AG04450 (cell line): ENCODE data around the gene WNK2. TPM values are rescaled to one million over a fixed set of nuclear protein-coding genes. Genes with fewer than 3 reads are reported as not detected.
A peak's percentile ranks its signal among the peaks of the same experiment; 100 is the strongest.

Source experiments
- CTCF ChIA-PET: fragments of 300-600, 350-600 bp; formaldehyde crosslinking; extraction: SDS; loops from one replicate; lab custom pipeline; 2022; ENCODE audit warnings: antibody characterized with exemption, inconsistent platforms; lab: Charles Lee
- POLR2A ChIA-PET: fragments of 350-600 bp; formaldehyde crosslinking; extraction: SDS; loops from one replicate; lab custom pipeline; 2021; ENCODE audit warnings: antibody characterized with exemption, inconsistent platforms; lab: Yijun Ruan, JAX
- DNase-seq: peaks from one replicate; pipeline ENCODE4 v3.0.0-alpha.2; 2011; ENCODE audit warnings: low read depth, low spot score
- H3K27ac ChIP-seq: one replicate; pipeline ENCODE4 v1.5.1; 2012; ENCODE audit warnings: low read depth, low read length, control low read depth
- H3K27me3 ChIP-seq: one replicate; pipeline ENCODE4 v1.6.0; 2012; ENCODE audit warnings: low read length; ENCODE audit not compliant: control insufficient read depth, insufficient read depth
- H3K4me3 ChIP-seq: 2 replicates; pipeline ENCODE4 v1.5.1; 2011; ENCODE audit warnings: mild to moderate bottlenecking, low read depth, low read length, control low read depth
- H3K9me3 ChIP-seq: 2 replicates; pipeline ENCODE4 v1.5.1; 2012; ENCODE audit warnings: low read length; ENCODE audit not compliant: control insufficient read depth, insufficient read depth
- polyA plus RNA-seq: library from polyadenylated mRNA; depleted of rRNA; stranded (reverse); fragments of >200 nt; gene quantifications from 2 replicates; pipeline ENCODE4 v1.2.3, GENCODE V29; 2011
- TF ChIP-seq, protein P1 (sequence below): IDR thresholded peaks from 2 replicates; pipeline ENCODE4 v1.5.1; 2011; ENCODE audit warnings: low read depth, low read length, control low read depth, inconsistent platforms

The WNK2 gene
- polyA plus RNA-seq, 1 experiment: not detected

DNA sequence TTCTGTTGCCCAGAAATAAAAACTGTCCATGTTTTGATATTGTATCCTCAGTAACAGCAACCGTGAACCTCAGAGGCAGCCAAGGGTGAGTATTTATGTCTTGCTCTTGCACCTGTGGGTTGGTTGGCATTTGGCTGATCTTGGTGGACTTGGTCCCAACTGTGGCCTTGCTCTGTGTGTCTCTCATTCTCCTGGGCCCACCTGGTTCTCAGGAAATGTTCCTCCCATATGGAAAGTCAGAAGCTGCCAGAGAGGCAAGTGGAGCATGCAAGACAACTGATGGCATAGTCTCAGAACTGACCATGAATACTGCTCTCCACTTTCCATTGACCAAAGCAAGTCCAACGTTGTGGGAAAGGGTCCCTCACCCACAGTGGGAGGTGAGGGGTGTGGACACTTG, 36.3 kb upstream of the WNK2 start:
- CTCF ChIA-PET: no interaction called here
- H3K27me3 ChIP-seq: peaks cover 2% of the 10 kb centered on the region
- H3K4me3 ChIP-seq: no peak overlapping the region
- POLR2A ChIA-PET: no interaction called here
- no peak overlapping the region for H3K27ac ChIP-seq
- TF ChIP-seq, protein P1, sequence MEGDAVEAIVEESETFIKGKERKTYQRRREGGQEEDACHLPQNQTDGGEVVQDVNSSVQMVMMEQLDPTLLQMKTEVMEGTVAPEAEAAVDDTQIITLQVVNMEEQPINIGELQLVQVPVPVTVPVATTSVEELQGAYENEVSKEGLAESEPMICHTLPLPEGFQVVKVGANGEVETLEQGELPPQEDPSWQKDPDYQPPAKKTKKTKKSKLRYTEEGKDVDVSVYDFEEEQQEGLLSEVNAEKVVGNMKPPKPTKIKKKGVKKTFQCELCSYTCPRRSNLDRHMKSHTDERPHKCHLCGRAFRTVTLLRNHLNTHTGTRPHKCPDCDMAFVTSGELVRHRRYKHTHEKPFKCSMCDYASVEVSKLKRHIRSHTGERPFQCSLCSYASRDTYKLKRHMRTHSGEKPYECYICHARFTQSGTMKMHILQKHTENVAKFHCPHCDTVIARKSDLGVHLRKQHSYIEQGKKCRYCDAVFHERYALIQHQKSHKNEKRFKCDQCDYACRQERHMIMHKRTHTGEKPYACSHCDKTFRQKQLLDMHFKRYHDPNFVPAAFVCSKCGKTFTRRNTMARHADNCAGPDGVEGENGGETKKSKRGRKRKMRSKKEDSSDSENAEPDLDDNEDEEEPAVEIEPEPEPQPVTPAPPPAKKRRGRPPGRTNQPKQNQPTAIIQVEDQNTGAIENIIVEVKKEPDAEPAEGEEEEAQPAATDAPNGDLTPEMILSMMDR: no peak
- DNase-seq: no peak
- H3K9me3 ChIP-seq: peaks cover 7% of the 10 kb centered on the region

DNA sequence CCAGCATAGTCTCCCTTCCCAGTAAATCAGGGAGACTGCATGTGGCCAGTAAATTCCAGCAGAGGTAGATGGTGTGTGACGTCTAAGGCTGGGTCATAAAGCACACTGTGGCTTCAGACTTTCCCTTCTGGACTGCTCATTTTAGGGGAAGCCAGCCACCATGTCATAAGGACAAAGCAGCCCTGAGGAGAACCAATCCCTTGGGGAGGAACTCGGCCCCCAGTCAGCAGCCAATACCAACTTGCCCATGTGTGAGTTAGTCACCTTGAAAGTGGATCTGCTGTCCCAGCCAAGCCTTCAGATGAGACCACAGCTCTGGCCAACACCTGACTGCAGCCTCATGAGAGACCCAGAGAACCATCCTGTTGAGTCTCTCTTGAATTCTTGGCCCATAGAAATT, 35.2 kb upstream of the WNK2 start:
- no peak for DNase-seq
- peaks cover 2% of the 10 kb centered on the region for H3K27me3 ChIP-seq
- ChIA-PET CTCF (no interaction called here), POLR2A (no interaction called here)
- H3K9me3 ChIP-seq: peaks cover 7% of the 10 kb centered on the region
- TF ChIP-seq, protein P1: no peak
- no peak overlapping the region for H3K27ac ChIP-seq
- H3K4me3 ChIP-seq: no peak overlapping the region

DNA sequence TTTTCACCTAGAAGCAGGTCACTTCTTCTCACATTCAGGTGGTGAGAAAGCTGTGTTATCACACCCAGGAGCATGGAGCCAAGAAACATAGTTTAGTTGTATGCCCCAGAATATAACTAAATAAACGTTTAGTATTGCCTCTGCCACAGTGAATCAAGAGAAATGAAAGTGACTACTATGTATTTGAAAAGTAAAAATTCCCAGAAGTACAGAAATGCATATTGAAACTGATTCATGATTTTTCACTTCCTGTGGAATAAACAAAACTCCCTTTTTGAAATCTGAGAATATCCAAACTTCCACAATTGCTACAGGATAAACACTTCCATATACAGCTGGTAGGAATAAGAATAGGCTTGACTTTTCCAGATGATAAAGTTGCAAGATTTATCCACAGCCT, 34.6 kb upstream of the WNK2 start:
- ChIA-PET POLR2A (no interaction called here), CTCF (no interaction called here)
- Histone ChIP-seq H3K9me3 (peaks cover 7% of the 10 kb centered on the region), H3K27me3 (peaks cover 2% of the 10 kb centered on the region), H3K4me3 (no peak overlapping the region), H3K27ac (no peak overlapping the region)
- TF ChIP-seq, protein P1: no peak
- no peak for DNase-seq

DNA sequence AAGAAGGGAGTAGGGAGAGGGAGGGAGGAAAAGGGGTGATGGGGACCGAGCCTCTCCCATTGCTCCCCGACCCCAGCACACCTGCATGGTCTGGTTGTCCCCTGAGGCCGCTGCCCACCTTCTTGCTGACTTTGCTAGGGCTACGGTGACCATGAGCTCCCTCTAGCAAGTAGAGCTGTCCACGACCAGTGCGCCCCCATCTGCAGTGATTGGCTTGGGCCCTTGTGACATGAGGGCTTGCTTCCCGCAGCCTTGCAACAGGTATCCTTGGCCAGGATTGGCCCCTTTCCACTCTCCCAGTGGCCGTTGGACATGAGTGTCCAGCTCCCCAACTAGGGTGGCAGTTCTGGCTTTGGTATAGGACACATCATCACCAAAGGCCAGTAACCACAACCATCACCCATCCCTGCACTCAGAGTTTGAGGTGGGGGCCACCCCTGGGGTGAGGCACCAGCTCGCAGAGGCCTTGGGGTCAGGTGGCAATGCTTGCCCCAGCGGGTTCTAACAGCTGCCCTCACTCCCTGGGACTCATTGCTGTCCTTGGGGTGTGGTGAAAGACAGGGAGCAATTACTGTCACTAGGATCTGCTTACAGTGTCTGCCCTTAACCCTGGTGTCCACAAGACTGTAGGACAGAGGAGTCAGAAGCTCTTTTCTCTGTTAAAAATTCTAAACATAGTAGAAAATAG, 32.7 kb upstream of the WNK2 start:
- no peak overlapping the region for H3K4me3 ChIP-seq
- H3K27ac ChIP-seq: no peak overlapping the region
- H3K27me3 ChIP-seq: peaks cover 2% of the 10 kb centered on the region
- H3K9me3 ChIP-seq: peaks cover 7% of the 10 kb centered on the region
- ChIA-PET POLR2A (interaction anchor here (1.2 kb wide), 1 partner anchor 18 kb away, joined by 4 read pairs; the partner anchor contains the start of gene NINJ1), CTCF (interaction anchor here (0.6 to 1.4 kb wide), 2 partner anchors 42 to 180 kb away, joined by 3 read pairs; no protein-coding TSS in a partner anchor)
- DNase-seq: no peak
- TF ChIP-seq, protein P1: no peak

DNA sequence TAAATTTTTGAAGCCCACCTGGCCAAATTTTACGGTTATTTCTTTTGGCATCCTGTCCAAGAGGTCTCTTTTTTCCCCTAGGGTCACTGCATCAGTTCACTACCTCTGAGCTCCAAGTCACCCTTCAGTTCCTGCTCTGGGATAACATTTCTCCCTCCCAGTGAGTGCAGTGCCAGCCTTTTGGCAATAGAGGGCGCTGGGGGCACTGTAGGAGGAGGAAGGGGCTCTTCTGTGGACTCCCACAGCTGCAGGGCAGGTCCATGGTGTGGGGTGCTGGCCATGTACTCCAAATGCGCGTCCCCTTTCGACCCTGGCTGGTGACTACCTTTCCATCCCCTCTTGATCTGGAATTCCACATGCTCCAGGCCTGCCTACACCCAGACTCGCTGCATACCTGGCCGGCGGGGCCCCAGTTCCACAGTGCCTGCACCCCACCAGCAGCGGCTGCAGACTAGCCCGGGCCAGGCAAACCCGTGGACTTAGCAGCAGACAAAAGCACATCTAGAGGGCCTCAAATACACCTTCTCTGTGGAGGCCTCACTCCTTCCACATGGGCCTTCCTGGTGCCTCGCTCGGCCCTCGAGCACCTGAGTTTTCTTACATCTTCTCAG, 29.5 kb upstream of the WNK2 start:
- TF ChIP-seq, protein P1: peak; percentile 51
- Histone ChIP-seq H3K9me3 (peaks cover 4% of the 10 kb centered on the region; the same call in 1 of the 2 replicates), H3K27ac (no peak overlapping the region), H3K27me3 (peaks cover 2% of the 10 kb centered on the region), H3K4me3 (no peak overlapping the region)
- CTCF ChIA-PET: interaction anchor here (0.6 to 1.0 kb wide), 9 partner anchors 12 to 1285 kb away, joined by 3 to 6 read pairs (median 4); no protein-coding TSS in a partner anchor
- DNase-seq: no peak
- POLR2A ChIA-PET: no interaction called here
